GM19193 (cell line): ENCODE data around the gene MAF.

ENCODE experiments used
- POLR2A ChIP-seq: IDR thresholded peaks from 4 replicates; pipeline ENCODE4 v1.6.1; 2011; ENCODE audit not compliant: insufficient read depth, insufficient read length; ENCODE audit errors: extremely low read depth

The MAF gene

GRCh38 chr16:79625738-79626137, 25.2 kb upstream of the MAF start:
- TF ChIP-seq POLR2A: no peak

GRCh38 chr16:79623824-79624223, 23.3 kb upstream of the MAF start:
- no peak for TF ChIP-seq POLR2A

- no peak for TF ChIP-seq POLR2A
Measured at GRCh38 chr16:79623062-79623461, 22.5 kb upstream of the MAF start.

- no peak for TF ChIP-seq POLR2A
Measured at GRCh38 chr16:79621027-79621426, 20.5 kb upstream of the MAF start.

GRCh38 chr16:79618692-79619050, 18.1 kb upstream of the MAF start:
- TF ChIP-seq POLR2A: no peak

GRCh38 chr16:79618041-79618691, 17.6 kb upstream of the MAF start:
- no peak for TF ChIP-seq POLR2A

GRCh38 chr16:79613009-79613408, 12.5 kb upstream of the MAF start:
- TF ChIP-seq POLR2A: no peak

GRCh38 chr16:79612207-79612606, 11.7 kb upstream of the MAF start:
- no peak for TF ChIP-seq POLR2A

GRCh38 chr16:79610771-79611170, 10.2 kb upstream of the MAF start:
- no peak for TF ChIP-seq POLR2A

GRCh38 chr16:79609861-79610260, 9.3 kb upstream of the MAF start:
- no peak for TF ChIP-seq POLR2A

- TF ChIP-seq POLR2A: no peak
Measured at GRCh38 chr16:79608976-79609375, 8.4 kb upstream of the MAF start.

- TF ChIP-seq POLR2A: no peak
Measured at GRCh38 chr16:79607587-79607986, 7.0 kb upstream of the MAF start.

- TF ChIP-seq POLR2A: no peak
Measured at GRCh38 chr16:79605999-79606398, 5.5 kb upstream of the MAF start.

- no peak for TF ChIP-seq POLR2A
Measured at GRCh38 chr16:79603055-79603454, 2.5 kb upstream of the MAF start.

- no peak for TF ChIP-seq POLR2A
Measured at GRCh38 chr16:79602628-79603014, 2.1 kb upstream of the MAF start.

GRCh38 chr16:79601931-79602627, 1.5 kb upstream of the MAF start:
- no peak for TF ChIP-seq POLR2A
